ENCODE results near the gene SIRT4. TPM values are rescaled to one million over a fixed set of nuclear protein-coding genes. Genes with fewer than 3 reads are reported as not detected.
"Not testable (repeated sequence)": the region's sequence is repeated elsewhere in the genome, so short reads cannot be mapped to it uniquely, and the experiment has no call there.

The SIRT4 gene
- total RNA-seq, 1 experiment from 2014 or later = 0.61 TPM

- no peak for DNase-seq (ENCODE audit: low read depth)
- in situ Hi-C loops (cut with HindIII; ENCODE audit: low pct_unique_long_range_greater_than_20kb, low sequenced_read_pairs) = no loop called here
Observed at GRCh38 chr12:120327593-120327992, 25.5 kb downstream of the SIRT4 start, which contains the start of gene PLA2G1B. TSS of gene PLA2G1B (minus strand) at chr12:120327779. CDS start at chr12:120327753, 26 bp downstream.

- in situ Hi-C loops (cut with HindIII; ENCODE audit: low pct_unique_long_range_greater_than_20kb, low sequenced_read_pairs) = no loop called here
- DNase-seq (ENCODE audit: low read depth) = no peak
Observed at GRCh38 chr12:120328228-120328627, 26.1 kb downstream of the SIRT4 start.

- DNase-seq (ENCODE audit: low read depth) = no peak
- in situ Hi-C loops (cut with HindIII; ENCODE audit: low pct_unique_long_range_greater_than_20kb, low sequenced_read_pairs) = no loop called here
Observed at GRCh38 chr12:120331390-120331789, 29.3 kb downstream of the SIRT4 start.

GRCh38 chr12:120332041-120332440 is 29.9 kb downstream of the SIRT4 start:
- no peak for DNase-seq (ENCODE audit: low read depth)
- in situ Hi-C loops (cut with HindIII; ENCODE audit: low pct_unique_long_range_greater_than_20kb, low sequenced_read_pairs) = no loop called here

- in situ Hi-C loops (cut with HindIII; ENCODE audit: low pct_unique_long_range_greater_than_20kb, low sequenced_read_pairs) = no loop called here
- no peak for DNase-seq (ENCODE audit: low read depth)
Observed at GRCh38 chr12:120332523-120332922, 30.4 kb downstream of the SIRT4 start.

GRCh38 chr12:120335447-120335846 is 33.3 kb downstream of the SIRT4 start:
- peak; percentile 69 for DNase-seq (ENCODE audit: low read depth)
- in situ Hi-C loops (cut with HindIII; ENCODE audit: low pct_unique_long_range_greater_than_20kb, low sequenced_read_pairs) = not testable (repeated sequence)

- in situ Hi-C loops (cut with HindIII; ENCODE audit: low pct_unique_long_range_greater_than_20kb, low sequenced_read_pairs); DNase-seq (ENCODE audit: low read depth): not testable (repeated sequence)
Observed at GRCh38 chr12:120336392-120336791, 34.3 kb downstream of the SIRT4 start.

GRCh38 chr12:120337730-120338129 is 35.6 kb downstream of the SIRT4 start:
- in situ Hi-C loops (cut with HindIII; ENCODE audit: low pct_unique_long_range_greater_than_20kb, low sequenced_read_pairs) = no loop called here
- DNase-seq (ENCODE audit: low read depth) = no peak

GRCh38 chr12:120339256-120339655 is 37.1 kb downstream of the SIRT4 start:
- in situ Hi-C loops (cut with HindIII; ENCODE audit: low pct_unique_long_range_greater_than_20kb, low sequenced_read_pairs) = no loop called here
- no peak for DNase-seq (ENCODE audit: low read depth)

GRCh38 chr12:120342175-120343038 is 40.3 kb downstream of the SIRT4 start:
- DNase-seq (ENCODE audit: low read depth) = no peak
- in situ Hi-C loops (cut with HindIII; ENCODE audit: low pct_unique_long_range_greater_than_20kb, low sequenced_read_pairs) = no loop called here

GRCh38 chr12:120343039-120343537 is 41.0 kb downstream of the SIRT4 start:
- no peak for DNase-seq (ENCODE audit: low read depth)
- in situ Hi-C loops (cut with HindIII; ENCODE audit: low pct_unique_long_range_greater_than_20kb, low sequenced_read_pairs) = no loop called here

- no peak for DNase-seq (ENCODE audit: low read depth)
- in situ Hi-C loops (cut with HindIII; ENCODE audit: low pct_unique_long_range_greater_than_20kb, low sequenced_read_pairs) = no loop called here
Observed at GRCh38 chr12:120343692-120344091, 41.6 kb downstream of the SIRT4 start.

- in situ Hi-C loops (cut with HindIII; ENCODE audit: low pct_unique_long_range_greater_than_20kb, low sequenced_read_pairs) = no loop called here
- DNase-seq (ENCODE audit: low read depth) = no peak
Observed at GRCh38 chr12:120346031-120346430, 43.9 kb downstream of the SIRT4 start.

GRCh38 chr12:120346681-120347080 is 44.6 kb downstream of the SIRT4 start:
- DNase-seq (ENCODE audit: low read depth) = no peak

GRCh38 chr12:120347766-120348165 is 45.6 kb downstream of the SIRT4 start:
- DNase-seq (ENCODE audit: low read depth) = no peak
- in situ Hi-C loops (cut with HindIII; ENCODE audit: low pct_unique_long_range_greater_than_20kb, low sequenced_read_pairs) = no loop called here

More at GRCh38 chr12:120346681-120347080, 44.6 kb downstream of the SIRT4 start:
- in situ Hi-C loops (cut with HindIII; ENCODE audit: low pct_unique_long_range_greater_than_20kb, low sequenced_read_pairs) = no loop called here

- DNase-seq (ENCODE audit: low read depth) = no peak
- in situ Hi-C loops (cut with HindIII; ENCODE audit: low pct_unique_long_range_greater_than_20kb, low sequenced_read_pairs) = no loop called here
Observed at GRCh38 chr12:120350576-120351350, 48.6 kb downstream of the SIRT4 start.

GRCh38 chr12:120352117-120352516 is 50.0 kb downstream of the SIRT4 start:
- no peak for DNase-seq (ENCODE audit: low read depth)
- in situ Hi-C loops (cut with HindIII; ENCODE audit: low pct_unique_long_range_greater_than_20kb, low sequenced_read_pairs) = no loop called here

- in situ Hi-C loops (cut with HindIII; ENCODE audit: low pct_unique_long_range_greater_than_20kb, low sequenced_read_pairs) = no loop called here
- DNase-seq (ENCODE audit: low read depth) = no peak
Observed at GRCh38 chr12:120353136-120353535, 51.0 kb downstream of the SIRT4 start.

Measured in Caki2 (cell line).